ENCODE measurements around the gene ROR1. TPM values are rescaled to one million over a fixed set of nuclear protein-coding genes. Genes with fewer than 3 reads are reported as not detected.
"Not testable (repeated sequence)": the region's sequence is repeated elsewhere in the genome, so short reads cannot be mapped to it uniquely, and the experiment has no call there.

ROR1 gene
- total RNA-seq, 6 experiments from 2014 or later = 7.4 to 9.4 (median 8.9) TPM

DNA sequence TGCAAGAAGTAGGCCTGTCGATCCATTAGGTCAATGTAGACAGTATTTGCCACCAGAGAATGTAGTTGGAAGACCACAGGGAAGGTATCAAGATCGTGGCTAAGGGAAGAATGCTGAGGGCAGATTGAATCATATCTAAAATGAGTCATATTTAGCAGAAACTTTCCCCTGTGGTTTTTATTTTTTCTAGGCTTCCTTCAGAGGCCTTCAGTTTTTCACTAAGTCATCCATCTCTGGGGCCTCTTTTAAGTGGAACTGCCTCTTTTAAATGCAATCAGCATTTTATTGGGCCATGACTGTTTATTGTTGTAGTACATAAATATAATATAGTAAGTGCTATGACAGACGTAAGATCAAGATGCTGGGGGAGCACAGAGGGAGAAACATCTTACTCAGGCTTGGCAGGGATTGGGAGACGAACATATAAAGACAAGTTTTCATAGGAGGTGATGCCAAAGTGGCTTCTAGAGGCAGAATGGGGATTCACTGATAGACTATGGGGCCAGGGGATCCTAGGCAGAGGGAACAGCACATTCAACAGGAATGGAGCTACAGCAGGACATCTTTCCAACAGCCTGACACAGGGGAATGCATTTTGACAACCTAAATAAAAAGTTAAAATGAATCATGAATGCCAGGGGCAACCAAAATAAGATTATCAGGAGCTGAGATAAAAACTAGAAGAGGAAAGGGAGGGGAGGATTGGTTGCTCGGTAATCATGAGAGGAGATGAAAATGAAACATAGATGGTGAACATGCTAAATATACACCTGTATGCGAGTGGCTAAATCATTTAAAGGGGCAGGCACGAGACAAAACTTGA, 449.7 kb downstream of the ROR1 start:
- Mint-ChIP-seq H3K27ac (peak overlapping the region; percentile 93), H3K27me3 (ENCODE audit: insufficient read depth) (no peaks in the 10 kb centered on the region; the same call in 1 of the 2 replicates), H3K4me1 (ENCODE audit: low read depth) (peaks cover 39% of the 10 kb centered on the region), H3K4me3 (peak overlapping the region; percentile 67), H3K36me3 (ENCODE audit: low read depth) (no peaks in the 10 kb centered on the region), H3K9me3 (no peaks in the 10 kb centered on the region)
- peak; percentile 93 for DNase-seq
- TF ChIP-seq, protein P1, sequence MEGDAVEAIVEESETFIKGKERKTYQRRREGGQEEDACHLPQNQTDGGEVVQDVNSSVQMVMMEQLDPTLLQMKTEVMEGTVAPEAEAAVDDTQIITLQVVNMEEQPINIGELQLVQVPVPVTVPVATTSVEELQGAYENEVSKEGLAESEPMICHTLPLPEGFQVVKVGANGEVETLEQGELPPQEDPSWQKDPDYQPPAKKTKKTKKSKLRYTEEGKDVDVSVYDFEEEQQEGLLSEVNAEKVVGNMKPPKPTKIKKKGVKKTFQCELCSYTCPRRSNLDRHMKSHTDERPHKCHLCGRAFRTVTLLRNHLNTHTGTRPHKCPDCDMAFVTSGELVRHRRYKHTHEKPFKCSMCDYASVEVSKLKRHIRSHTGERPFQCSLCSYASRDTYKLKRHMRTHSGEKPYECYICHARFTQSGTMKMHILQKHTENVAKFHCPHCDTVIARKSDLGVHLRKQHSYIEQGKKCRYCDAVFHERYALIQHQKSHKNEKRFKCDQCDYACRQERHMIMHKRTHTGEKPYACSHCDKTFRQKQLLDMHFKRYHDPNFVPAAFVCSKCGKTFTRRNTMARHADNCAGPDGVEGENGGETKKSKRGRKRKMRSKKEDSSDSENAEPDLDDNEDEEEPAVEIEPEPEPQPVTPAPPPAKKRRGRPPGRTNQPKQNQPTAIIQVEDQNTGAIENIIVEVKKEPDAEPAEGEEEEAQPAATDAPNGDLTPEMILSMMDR (IDR thresholded peaks at IDR 0.05) = no peak

DNA sequence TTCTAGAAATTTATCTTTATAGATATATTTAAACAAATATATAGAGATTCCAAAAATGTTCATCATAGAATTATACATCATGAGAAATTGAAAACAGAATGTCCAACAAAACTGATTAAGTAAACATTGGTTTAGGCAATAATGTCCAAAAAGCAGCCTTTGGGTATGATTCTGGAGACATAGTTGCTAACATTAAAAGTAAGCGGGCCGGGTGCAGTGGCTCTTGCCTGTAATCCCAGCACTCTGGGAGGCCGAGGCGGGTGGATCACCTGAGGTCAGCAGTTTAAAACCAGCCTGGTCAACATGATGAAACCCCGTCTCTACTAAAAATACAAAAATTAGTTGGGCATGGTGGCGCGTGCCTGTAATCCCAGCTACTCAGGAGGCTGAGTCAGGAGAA, 450.4 kb downstream of the ROR1 start:
- Mint-ChIP-seq H3K4me1 (ENCODE audit: low read depth) (peaks cover 40% of the 10 kb centered on the region), H3K4me3 (peak overlapping the region; percentile 9; the same call in 1 of the 2 replicates)
- not testable (repeated sequence) for H3K27ac Mint-ChIP-seq; H3K9me3 Mint-ChIP-seq; H3K27me3 Mint-ChIP-seq (ENCODE audit: insufficient read depth); H3K36me3 Mint-ChIP-seq (ENCODE audit: low read depth); DNase-seq

DNA sequence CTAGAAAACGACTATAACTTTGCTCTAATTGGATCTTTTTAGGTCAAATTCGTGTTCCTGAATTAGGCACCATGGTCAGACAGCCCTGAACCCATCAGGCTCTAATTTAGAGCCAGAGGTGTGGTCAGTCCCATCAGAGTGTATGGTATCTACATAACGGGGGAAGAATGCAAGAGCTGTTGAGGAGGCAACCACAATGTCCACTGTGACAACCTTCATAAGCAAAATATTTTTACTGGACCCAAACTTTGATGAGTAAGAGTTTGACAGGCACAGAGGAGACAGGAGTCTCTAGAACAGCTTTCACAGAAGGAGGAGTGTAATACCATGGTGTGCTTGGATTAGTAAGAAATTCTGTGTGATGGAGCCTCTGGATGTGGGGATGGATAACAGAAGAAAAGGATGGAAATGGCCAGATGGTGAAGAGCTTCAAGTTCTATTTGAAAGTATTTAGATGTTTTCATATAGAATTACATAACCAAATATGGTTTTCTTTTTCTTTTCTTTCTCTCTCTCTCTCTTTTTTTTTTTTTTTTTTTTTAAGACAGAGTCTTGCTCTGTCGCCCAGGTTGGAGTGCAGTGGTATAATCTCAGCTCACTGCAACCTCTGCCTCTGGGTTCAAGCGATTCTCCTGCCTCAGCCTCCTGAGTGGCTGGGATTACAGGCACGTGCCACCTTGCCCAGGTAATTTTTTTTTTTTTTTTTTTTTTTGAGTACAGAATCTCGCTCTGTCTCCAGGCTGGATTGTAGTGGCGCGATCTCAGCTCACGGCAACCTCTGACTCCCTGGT, 454.5 kb downstream of the ROR1 start:
- DNase-seq = peak; percentile 28
- peaks cover 33% of the 10 kb centered on the region for H3K4me1 Mint-ChIP-seq (ENCODE audit: low read depth)
- no peaks in the 10 kb centered on the region for H3K36me3 Mint-ChIP-seq (ENCODE audit: low read depth)
- H3K9me3 Mint-ChIP-seq = no peaks in the 10 kb centered on the region
- TF ChIP-seq, protein P1 (IDR thresholded peaks at IDR 0.05) = no peak
- H3K27me3 Mint-ChIP-seq (ENCODE audit: insufficient read depth) = peaks cover 2% of the 10 kb centered on the region; the same call in 1 of the 2 replicates
- no peak overlapping the region for H3K27ac Mint-ChIP-seq
- H3K4me3 Mint-ChIP-seq = no peak overlapping the region

DNA sequence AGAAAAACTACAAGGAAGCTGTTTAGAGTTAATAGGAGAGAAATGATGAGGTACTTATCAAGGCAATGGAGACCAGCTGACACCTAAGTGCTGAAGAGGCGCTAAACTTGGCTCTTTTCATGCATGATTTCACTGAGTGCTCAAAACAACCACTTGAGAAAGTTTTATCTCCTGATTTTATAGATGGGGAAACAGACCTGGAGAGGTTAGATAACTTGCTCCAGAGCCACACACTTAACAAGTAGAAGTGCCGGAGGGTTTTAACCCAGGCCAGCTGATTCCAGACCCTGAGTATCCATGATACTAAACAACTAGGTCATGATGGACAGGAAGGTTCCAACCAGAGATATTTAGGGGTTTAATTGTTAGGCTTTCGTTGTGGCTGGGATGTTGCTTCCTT, 455.5 kb downstream of the ROR1 start:
- peaks cover 24% of the 10 kb centered on the region for H3K4me1 Mint-ChIP-seq (ENCODE audit: low read depth)
- H3K4me3 Mint-ChIP-seq = no peak overlapping the region
- H3K27me3 Mint-ChIP-seq (ENCODE audit: insufficient read depth) = peaks cover 2% of the 10 kb centered on the region; the same call in 1 of the 2 replicates
- no peak for DNase-seq
- TF ChIP-seq, protein P1 (IDR thresholded peaks at IDR 0.05) = no peak
- no peaks in the 10 kb centered on the region for H3K9me3 Mint-ChIP-seq
- no peak overlapping the region for H3K27ac Mint-ChIP-seq
- no peaks in the 10 kb centered on the region for H3K36me3 Mint-ChIP-seq (ENCODE audit: low read depth)

Other genes with a start within 250 kb of the ROR1 start
- 10 to 100 TPM; 31.6 to 46.2 (median 32.9) TPM for gene PGM1, start 180.6 kb upstream of the ROR1 start, total RNA-seq (2021; fragmentation: NEBNext Ultra II Directional; extraction: Animal tissue kit (Norgen Biotek cat#: 25700))